CD4-positive, alpha-beta T cell (primary cell): ENCODE results near the gene RCOR2. TPM values are rescaled to one million over a fixed set of nuclear protein-coding genes. Genes with fewer than 3 reads are reported as not detected.

ENCODE experiments used
- ATAC-seq: fragments of 200-7000 bp; cut with Tn5 transposase; one replicate; pipeline ENCODE4 v1.10.0; 2022; ENCODE audit warnings: mild to moderate bottlenecking; ENCODE audit not compliant: poor library complexity
- CTCF ChIA-PET: fragments of 350-600 bp; sonication (Branson Sonifier 250); formaldehyde crosslinking; loops from one replicate; lab custom pipeline; 2021; ENCODE audit warnings: antibody characterized with exemption, inconsistent platforms; lab: Charles Lee
- POLR2A ChIA-PET: fragments of 350-600 bp; sonication (Branson Sonifier 250); formaldehyde crosslinking; loops from one replicate; lab custom pipeline; 2021; ENCODE audit warnings: antibody characterized with exemption, inconsistent platforms; lab: Charles Lee
- DNase-seq, 14 experiments: peaks; one replicate each; pipeline ENCODE4 v3.0.0-alpha.2; 2013 to 2020; ENCODE audit warnings: mixed read lengths in 2 of 14
- H3K27ac ChIP-seq, 2 donors: one replicate each; pipeline versions ENCODE4 v1.5.1 to v1.7.0; 2013; ENCODE audit warnings: low read length in 2 of 2, low read depth in 1 of 2, mild to moderate bottlenecking in 1 of 2
- H3K27me3 ChIP-seq, 2 experiments: 1 replicate in 1 of 2; 2 replicates in 1 of 2; pipeline versions ENCODE4 v1.6.1 to v1.7.0; 2013; ENCODE audit warnings: low read length in 2 of 2, control low read depth in 1 of 2, mild to moderate bottlenecking in 1 of 2, moderate library complexity in 1 of 2; ENCODE audit not compliant: insufficient read depth in 2 of 2, control insufficient read depth in 1 of 2
- H3K36me3 ChIP-seq: one replicate; pipeline ENCODE4 v1.6.1; 2013; ENCODE audit warnings: low read length, control low read depth; ENCODE audit not compliant: insufficient read depth
- H3K4me1 ChIP-seq: one replicate; pipeline ENCODE4 v1.6.1; 2013; ENCODE audit warnings: low read length, control low read depth; ENCODE audit not compliant: insufficient read depth
- H3K4me3 ChIP-seq: one replicate; pipeline ENCODE4 v1.5.1; 2013; ENCODE audit warnings: mild to moderate bottlenecking, low read length, moderate library complexity
- H3K9me3 ChIP-seq, 2 experiments: 1 replicate in 1 of 2; 2 replicates in 1 of 2; pipeline versions ENCODE4 v1.6.1 to v1.7.0; 2013; ENCODE audit warnings: low read length in 2 of 2, mild to moderate bottlenecking in 2 of 2, control low read depth in 1 of 2, moderate library complexity in 1 of 2; ENCODE audit not compliant: control insufficient read depth in 1 of 2, insufficient read depth in 1 of 2
- H3K27ac Mint-ChIP-seq: one replicate; pipeline ENCODE4 v1.8.0; 2020; ENCODE audit warnings: mixed read lengths
- H3K27me3 Mint-ChIP-seq: one replicate; pipeline ENCODE4 v1.8.0; 2021; ENCODE audit warnings: mixed read lengths
- H3K36me3 Mint-ChIP-seq: one replicate; pipeline ENCODE4 v1.8.0; 2021; ENCODE audit warnings: low read depth, mixed read lengths
- H3K4me1 Mint-ChIP-seq: one replicate; pipeline ENCODE4 v1.8.0; 2021; ENCODE audit warnings: low read depth, mixed read lengths
- H3K4me3 Mint-ChIP-seq: one replicate; pipeline ENCODE4 v1.8.0; 2020; ENCODE audit warnings: mild to moderate bottlenecking, mixed read lengths
- H3K9me3 Mint-ChIP-seq: one replicate; pipeline ENCODE4 v1.8.0; 2020; ENCODE audit warnings: mixed read lengths
- intact Hi-C, 2 experiments: fragments of 100-400 bp; cut with DNase I in 1 of 2; cut with micrococcal nuclease in 1 of 2; formaldehyde crosslinking; loops; one replicate each; pipeline versions ENCODE4 v1.15.1 to v1.9.0; 2023 to 2025; cut with DNase I, micrococcal nuclease
- total RNA-seq, 174 experiments: library from RNA in 2 of 174; stranded (reverse) in 2 of 174; gene quantifications; one replicate each; pipeline ENCODE4 v1.2.3 and lab custom pipeline; 2021 to 2026
- TF ChIP-seq, protein P1 (sequence below): fragments of 200-600 bp; IDR thresholded peaks from one replicate; pipeline ENCODE4 v1.8.0; 2022; ENCODE audit warnings: antibody characterized with exemption, mild to moderate bottlenecking

Gene RCOR2
- total RNA-seq, 2 experiments from 2014 or later: not detected

DNA sequence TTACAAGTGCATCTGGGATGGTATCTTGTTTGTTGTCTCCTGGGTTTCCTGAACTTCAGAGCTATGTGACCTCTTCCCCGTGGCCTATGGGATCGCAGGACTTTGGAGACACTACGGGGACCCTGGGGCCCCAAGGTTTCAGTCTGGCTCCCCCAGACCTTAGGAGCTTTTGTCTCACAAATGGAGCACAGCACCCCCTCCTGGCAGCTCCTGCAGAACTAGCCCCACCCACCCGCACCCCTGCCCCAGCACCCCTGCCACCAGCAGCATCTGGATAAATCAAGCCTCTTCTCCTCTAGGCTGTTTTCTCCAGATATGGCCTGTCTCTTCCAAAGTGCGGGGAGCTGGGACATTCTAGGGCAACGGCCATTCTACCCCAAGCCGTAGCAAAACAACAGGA is 10.4 kb downstream of the RCOR2 start:
- ChIA-PET POLR2A (interaction anchor here (1.0 to 1.9 kb wide), 3 partner anchors 48 to 69 kb away, joined by 3 to 9 read pairs (median 5); partner anchors contain the start of gene MARK2), CTCF (interaction anchor here (0.6 to 1.9 kb wide), 7 partner anchors 9 to 72 kb away, joined by 3 to 36 read pairs (median 4); partner anchors contain the start of gene MARK2)
- H3K4me3 ChIP-seq: no peak overlapping the region
- H3K27me3 ChIP-seq: no peaks in the 10 kb centered on the region
- TF ChIP-seq, protein P1, sequence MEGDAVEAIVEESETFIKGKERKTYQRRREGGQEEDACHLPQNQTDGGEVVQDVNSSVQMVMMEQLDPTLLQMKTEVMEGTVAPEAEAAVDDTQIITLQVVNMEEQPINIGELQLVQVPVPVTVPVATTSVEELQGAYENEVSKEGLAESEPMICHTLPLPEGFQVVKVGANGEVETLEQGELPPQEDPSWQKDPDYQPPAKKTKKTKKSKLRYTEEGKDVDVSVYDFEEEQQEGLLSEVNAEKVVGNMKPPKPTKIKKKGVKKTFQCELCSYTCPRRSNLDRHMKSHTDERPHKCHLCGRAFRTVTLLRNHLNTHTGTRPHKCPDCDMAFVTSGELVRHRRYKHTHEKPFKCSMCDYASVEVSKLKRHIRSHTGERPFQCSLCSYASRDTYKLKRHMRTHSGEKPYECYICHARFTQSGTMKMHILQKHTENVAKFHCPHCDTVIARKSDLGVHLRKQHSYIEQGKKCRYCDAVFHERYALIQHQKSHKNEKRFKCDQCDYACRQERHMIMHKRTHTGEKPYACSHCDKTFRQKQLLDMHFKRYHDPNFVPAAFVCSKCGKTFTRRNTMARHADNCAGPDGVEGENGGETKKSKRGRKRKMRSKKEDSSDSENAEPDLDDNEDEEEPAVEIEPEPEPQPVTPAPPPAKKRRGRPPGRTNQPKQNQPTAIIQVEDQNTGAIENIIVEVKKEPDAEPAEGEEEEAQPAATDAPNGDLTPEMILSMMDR: peak; percentile 59
- H3K27ac ChIP-seq: no peak overlapping the region
- DNase-seq (peak; percentile 47 to 79 (median 60)), ATAC-seq (peak; percentile 82)
- peaks cover 80% of the 10 kb centered on the region for H3K36me3 Mint-ChIP-seq
- peaks cover 80% of the 10 kb centered on the region for H3K36me3 ChIP-seq
- H3K4me1 ChIP-seq: no peaks in the 10 kb centered on the region
- H3K9me3 ChIP-seq: no peaks in the 10 kb centered on the region
- intact Hi-C loops: loop anchor here (1.0 to 10.0 kb wide), 4 partner anchors 39 to 246 kb away; partner anchors contain the start of gene ZFTA (in 1 of the 2)
- H3K27me3 Mint-ChIP-seq: no peaks in the 10 kb centered on the region
- no peak overlapping the region for H3K4me3 Mint-ChIP-seq
- peak overlapping the region; percentile 36 for H3K27ac Mint-ChIP-seq
- H3K4me1 Mint-ChIP-seq: no peaks in the 10 kb centered on the region
- H3K9me3 Mint-ChIP-seq: no peaks in the 10 kb centered on the region

DNA sequence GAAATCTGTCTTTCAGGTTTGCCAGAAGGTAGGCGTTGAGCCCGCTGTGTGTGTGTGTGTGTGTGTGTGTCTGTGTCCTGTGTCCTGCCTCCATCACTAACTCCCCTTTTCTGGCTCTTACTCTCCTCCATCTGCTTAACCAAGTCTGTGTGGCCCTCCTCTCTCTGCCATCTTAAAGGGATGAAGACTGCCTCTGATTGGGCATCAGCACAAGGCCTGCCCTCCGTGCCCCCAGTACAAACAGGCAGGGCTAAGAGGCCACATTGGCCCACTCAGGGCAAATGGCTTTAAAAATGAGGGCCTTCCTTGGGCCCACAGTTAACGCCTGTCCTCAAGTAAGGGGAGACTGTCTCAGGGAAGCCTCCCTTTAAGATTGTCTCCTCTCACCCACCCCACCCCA is 10.9 kb downstream of the RCOR2 start:
- H3K9me3 Mint-ChIP-seq: no peaks in the 10 kb centered on the region
- H3K36me3 Mint-ChIP-seq: peaks cover 85% of the 10 kb centered on the region
- DNase-seq (no peak), ATAC-seq (no peak)
- no peaks in the 10 kb centered on the region for H3K27me3 ChIP-seq
- no peaks in the 10 kb centered on the region for H3K9me3 ChIP-seq
- H3K4me3 ChIP-seq: no peak overlapping the region
- H3K4me1 Mint-ChIP-seq: no peaks in the 10 kb centered on the region
- no peak overlapping the region for H3K27ac ChIP-seq
- intact Hi-C loops: loop anchor here (1.0 to 10.0 kb wide), 4 partner anchors 39 to 246 kb away; partner anchors contain the start of gene ZFTA (in 1 of the 2)
- ChIA-PET POLR2A (interaction anchor here (1.0 to 1.9 kb wide), 2 partner anchors 47 to 67 kb away, joined by 3 to 9 read pairs; partner anchors contain the start of gene MARK2), CTCF (interaction anchor here (0.6 to 1.9 kb wide), 6 partner anchors 9 to 71 kb away, joined by 3 to 36 read pairs (median 4); partner anchors contain the start of gene MARK2)
- no peaks in the 10 kb centered on the region for H3K4me1 ChIP-seq
- no peak overlapping the region for H3K4me3 Mint-ChIP-seq
- TF ChIP-seq, protein P1: no peak
- peak overlapping the region; percentile 36 for H3K27ac Mint-ChIP-seq
- H3K36me3 ChIP-seq: peaks cover 83% of the 10 kb centered on the region
- no peaks in the 10 kb centered on the region for H3K27me3 Mint-ChIP-seq

DNA sequence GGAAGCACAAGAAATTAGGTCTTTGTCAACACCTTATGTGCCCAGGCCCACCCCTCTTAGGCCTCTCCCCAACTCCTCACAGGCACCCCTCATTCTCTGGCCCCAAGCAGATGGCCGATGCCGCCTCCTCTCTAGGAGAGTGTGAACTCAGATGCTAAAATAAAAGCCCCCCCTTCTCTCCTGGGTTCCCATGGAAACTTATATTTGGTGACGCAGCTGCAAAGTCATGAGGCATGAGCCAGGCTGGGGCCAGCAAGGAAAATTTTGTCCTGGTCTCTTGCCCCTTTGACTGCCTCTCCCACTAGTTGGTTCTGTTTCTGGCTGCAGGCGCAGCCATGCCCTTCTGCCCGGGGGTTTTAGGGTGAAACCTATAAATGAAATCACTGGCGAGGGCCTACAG is 11.8 kb downstream of the RCOR2 start:
- TF ChIP-seq, protein P1: no peak
- H3K36me3 Mint-ChIP-seq: peaks cover 86% of the 10 kb centered on the region

More for the DNA sequence above, 11.8 kb downstream of the RCOR2 start:
- H3K4me3 Mint-ChIP-seq: no peak overlapping the region
- intact Hi-C loops: loop anchor here (5.0 to 10.0 kb wide), 3 partner anchors 38 to 247 kb away; partner anchors contain the start of gene ZFTA (in 1 of the 2)
- no peak overlapping the region for H3K27ac Mint-ChIP-seq
- H3K4me1 Mint-ChIP-seq: no peaks in the 10 kb centered on the region
- Histone ChIP-seq H3K4me1 (no peaks in the 10 kb centered on the region), H3K4me3 (no peak overlapping the region), H3K36me3 (peaks cover 88% of the 10 kb centered on the region), H3K27me3 (no peaks in the 10 kb centered on the region), H3K9me3 (no peaks in the 10 kb centered on the region), H3K27ac (no peak overlapping the region)
- CTCF ChIA-PET: no interaction called here
- no peaks in the 10 kb centered on the region for H3K27me3 Mint-ChIP-seq
- DNase-seq (no peak), ATAC-seq (no peak)
- no peaks in the 10 kb centered on the region for H3K9me3 Mint-ChIP-seq
- POLR2A ChIA-PET: no interaction called here
